GM10248 (cell line): ENCODE data around the gene ESYT1.
"Not testable (repeated sequence)": the region's sequence is repeated elsewhere in the genome, so short reads cannot be mapped to it uniquely, and the experiment has no call there.

Source experiments
- CTCF ChIA-PET: fragments of 300-600 bp; sonication (Branson Sonifier 250); formaldehyde crosslinking; extraction: SDS; loops from one replicate; lab custom pipeline; 2021; ENCODE audit warnings: antibody characterized with exemption; lab: Yijun Ruan, JAX
- POLR2A ChIA-PET: fragments of 350-650 bp; sonication (Branson Sonifier 250); formaldehyde crosslinking; extraction: SDS; loops from one replicate; lab custom pipeline; 2020; ENCODE audit warnings: antibody characterized with exemption; lab: Yijun Ruan, JAX
- DNase-seq: peaks from one replicate; pipeline ENCODE4 v3.0.0; 2012; ENCODE audit errors: extremely low spot score
- CTCF ChIP-seq: IDR thresholded peaks from 2 replicates; pipeline ENCODE4 v1.5.1; 2012; ENCODE audit warnings: mild to moderate bottlenecking, low read depth; ENCODE audit errors: extremely low read depth, missing control alignments, control extremely low read depth

Gene ESYT1

GRCh38 chr12:56107242-56107641 is 20.8 kb upstream of the ESYT1 start:
- POLR2A ChIA-PET = interaction anchor here (0.6 kb wide), 1 partner anchor 209 kb away, joined by 3 read pairs; the partner anchor contains the start of gene CNPY2
- no peak for TF ChIP-seq CTCF
- CTCF ChIA-PET = interaction anchor here (1.1 to 3.4 kb wide), 5 partner anchors 9 to 369 kb away, joined by 3 to 25 read pairs (median 4); partner anchors contain the start of gene ZC3H10
- DNase-seq = no peak

GRCh38 chr12:56110571-56110970 is 17.5 kb upstream of the ESYT1 start:
- DNase-seq = no peak
- POLR2A ChIA-PET = no interaction called here
- TF ChIP-seq CTCF = no peak
- CTCF ChIA-PET = interaction anchor here (0.8 to 1.7 kb wide), 8 partner anchors 9 to 373 kb away, joined by 3 to 5 read pairs (median 3); partner anchors contain the start of genes COQ10A, MYL6B and SUOX

GRCh38 chr12:56114084-56114483 is 14.0 kb upstream of the ESYT1 start:
- CTCF ChIA-PET = interaction anchor here (7.5 kb wide), 1 partner anchor 10 kb away, joined by 42 read pairs; the partner anchor contains the start of gene PA2G4
- DNase-seq = no peak
- TF ChIP-seq CTCF = no peak
- POLR2A ChIA-PET = interaction anchor here (1.7 kb wide), 1 partner anchor 10 kb away, joined by 6 read pairs; the partner anchor contains the start of gene PA2G4

- DNase-seq = no peak
- POLR2A ChIA-PET = interaction anchor here (1.0 to 5.0 kb wide), 2 partner anchors 11 to 12 kb away, joined by 3 to 56 read pairs; partner anchors contain the start of gene PA2G4
- TF ChIP-seq CTCF = no peak
- CTCF ChIA-PET = interaction anchor here (1.0 to 7.5 kb wide), 4 partner anchors 8 to 74 kb away, joined by 3 to 42 read pairs (median 4); partner anchors contain the start of genes PA2G4 and SMARCC2
These were observed 12.7 kb upstream of the ESYT1 start for GRCh38 chr12:56115329-56115728.

GRCh38 chr12:56116267-56117081 is 11.6 kb upstream of the ESYT1 start, which contains the start of gene RPL41:
Gene RPL41, plus strand, starts transcription at chr12:56116633.
- DNase-seq = peak; percentile 84
- CTCF ChIA-PET = interaction anchor here (1.1 to 14.7 kb wide), 9 partner anchors 8 to 520 kb away, joined by 3 to 243 read pairs (median 25); partner anchors contain the start of genes ESYT1, PA2G4, RNF41 and SMARCC2
- no peak for TF ChIP-seq CTCF
- POLR2A ChIA-PET = interaction anchor here (0.6 to 5.0 kb wide), 8 partner anchors 11 to 75 kb away, joined by 3 to 56 read pairs (median 3); partner anchors contain the start of genes ESYT1 and PA2G4

- POLR2A ChIA-PET = interaction anchor here (0.6 to 5.0 kb wide), 12 partner anchors 10 to 321 kb away, joined by 3 to 56 read pairs (median 4); partner anchors contain the start of genes ESYT1, PA2G4 and SMARCC2
- not testable (repeated sequence) for DNase-seq
- CTCF ChIA-PET = interaction anchor here (1.5 to 14.7 kb wide), 11 partner anchors 9 to 520 kb away, joined by 5 to 243 read pairs (median 20); partner anchors contain the start of genes ANKRD52, ESYT1, PA2G4 and RNF41
These were observed 10.9 kb upstream of the ESYT1 start for GRCh38 chr12:56117082-56117706.
